GM23248 (cell line): ENCODE results near the gene MRPL57.

ENCODE experiments used
- EZH2 ChIP-seq: fragments of 200-600 bp; sonication (generic); IDR thresholded peaks from 2 replicates; pipeline ENCODE4 v1.6.1; 2018; ENCODE audit warnings: antibody characterized with exemption, mild to moderate bottlenecking; ENCODE audit not compliant: insufficient read depth, poor library complexity, severe bottlenecking
- EZH2phosphoT487 ChIP-seq: fragments of 200-600 bp; sonication (generic); IDR thresholded peaks from 2 replicates; pipeline ENCODE4 v1.6.1; 2018; ENCODE audit warnings: antibody characterized with exemption, moderate library complexity, mild to moderate bottlenecking, low read depth; ENCODE audit not compliant: insufficient read depth

DNA sequence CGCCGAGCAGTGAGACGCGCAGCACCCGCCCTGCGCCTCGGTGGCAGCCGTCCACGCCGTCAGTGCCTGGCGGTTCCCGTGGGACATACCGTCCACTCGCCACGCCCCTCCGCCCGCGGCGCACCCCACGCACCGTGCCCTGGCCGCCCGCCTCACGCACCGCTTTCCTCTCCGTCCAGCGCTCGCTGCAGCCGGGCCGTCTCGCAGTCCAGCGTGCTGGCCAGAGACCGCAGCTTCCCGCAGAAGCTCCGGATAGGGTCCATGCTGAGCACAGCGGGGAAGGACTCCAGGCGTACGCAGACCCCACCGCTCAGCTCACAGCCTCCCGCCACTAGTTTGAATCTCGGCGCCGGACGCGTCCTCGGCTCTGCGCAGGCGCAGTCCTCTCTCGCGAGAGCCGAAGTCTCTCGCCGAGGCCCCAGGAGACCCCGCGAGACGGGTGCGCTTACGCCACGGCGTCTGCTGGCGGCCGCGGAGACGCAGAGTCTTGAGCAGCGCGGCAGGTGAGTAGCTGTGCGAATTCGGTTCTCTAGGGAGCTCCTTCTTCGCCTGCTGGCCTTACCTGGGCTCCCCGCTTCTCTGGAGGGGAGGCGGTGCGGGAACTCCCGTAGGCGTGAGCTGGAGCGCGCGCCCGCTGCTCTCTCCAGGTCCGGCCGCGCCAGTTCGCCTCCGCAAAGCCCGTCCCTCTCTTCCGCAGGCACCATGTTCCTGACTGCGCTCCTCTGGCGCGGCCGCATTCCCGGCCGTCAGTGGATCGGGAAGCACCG lies at the start of gene MRPL57, which contains the start of gene SKA3:
- no peak for TF ChIP-seq EZH2
- TF ChIP-seq EZH2phosphoT487 = no peak
